ENCODE data around the gene PLCB1. TPM values are rescaled to one million over a fixed set of nuclear protein-coding genes. Genes with fewer than 3 reads are reported as not detected.
"Not testable (repeated sequence)": the region's sequence is repeated elsewhere in the genome, so short reads cannot be mapped to it uniquely, and the experiment has no call there.

PLCB1 gene
- total RNA-seq, 1 donor from 2014 or later: 48.3 TPM

- no peak for DNase-seq (ENCODE audit: low spot score)
Measured at GRCh38 chr20:8602389-8603116, 470.5 kb downstream of the PLCB1 start.

GRCh38 chr20:8608470-8608869 lies 476.4 kb downstream of the PLCB1 start:
- no peak for DNase-seq (ENCODE audit: low spot score)

- no peak for DNase-seq (ENCODE audit: low spot score)
Measured at GRCh38 chr20:8616792-8617191, 484.7 kb downstream of the PLCB1 start.

GRCh38 chr20:8621001-8621400 lies 488.9 kb downstream of the PLCB1 start:
- DNase-seq (ENCODE audit: low spot score): no peak

- no peak for DNase-seq (ENCODE audit: low spot score)
Measured at GRCh38 chr20:8624046-8624445, 492.0 kb downstream of the PLCB1 start.

- DNase-seq (ENCODE audit: low spot score): no peak
Measured at GRCh38 chr20:8624616-8625015, 492.6 kb downstream of the PLCB1 start.

GRCh38 chr20:8627340-8628004 lies 495.4 kb downstream of the PLCB1 start:
- DNase-seq (ENCODE audit: low spot score): no peak

- DNase-seq (ENCODE audit: low spot score): no peak
Measured at GRCh38 chr20:8631271-8631670, 499.2 kb downstream of the PLCB1 start.

GRCh38 chr20:8633366-8633765 lies 501.3 kb downstream of the PLCB1 start:
- no peak for DNase-seq (ENCODE audit: low spot score)

- no peak for DNase-seq (ENCODE audit: low spot score)
Measured at GRCh38 chr20:8635048-8635572, 503.0 kb downstream of the PLCB1 start.

GRCh38 chr20:8635837-8636236 lies 503.8 kb downstream of the PLCB1 start:
- DNase-seq (ENCODE audit: low spot score): no peak

- DNase-seq (ENCODE audit: low spot score): no peak
Measured at GRCh38 chr20:8639112-8639778, 507.2 kb downstream of the PLCB1 start.

GRCh38 chr20:8640461-8640860 lies 508.4 kb downstream of the PLCB1 start:
- DNase-seq (ENCODE audit: low spot score): no peak

GRCh38 chr20:8642247-8642646 lies 510.2 kb downstream of the PLCB1 start:
- no peak for DNase-seq (ENCODE audit: low spot score)

- not testable (repeated sequence) for DNase-seq (ENCODE audit: low spot score)
Measured at GRCh38 chr20:8644468-8644867, 512.4 kb downstream of the PLCB1 start.

- DNase-seq (ENCODE audit: low spot score): no peak
Measured at GRCh38 chr20:8645326-8645725, 513.3 kb downstream of the PLCB1 start.

GRCh38 chr20:8646033-8646441 lies 514.0 kb downstream of the PLCB1 start:
- DNase-seq (ENCODE audit: low spot score): no peak

GRCh38 chr20:8646716-8647115 lies 514.6 kb downstream of the PLCB1 start:
- no peak for DNase-seq (ENCODE audit: low spot score)

- no peak for DNase-seq (ENCODE audit: low spot score)
Measured at GRCh38 chr20:8647961-8648441, 515.9 kb downstream of the PLCB1 start.

- DNase-seq (ENCODE audit: low spot score): no peak
Measured at GRCh38 chr20:8648466-8648865, 516.4 kb downstream of the PLCB1 start.

GRCh38 chr20:8652396-8652795 lies 520.3 kb downstream of the PLCB1 start:
- no peak for DNase-seq (ENCODE audit: low spot score)

- DNase-seq (ENCODE audit: low spot score): no peak
Measured at GRCh38 chr20:8654486-8654885, 522.4 kb downstream of the PLCB1 start.

- no peak for DNase-seq (ENCODE audit: low spot score)
Measured at GRCh38 chr20:8656335-8656734, 524.3 kb downstream of the PLCB1 start.
